ENCODE data around the gene HPS3. TPM values are rescaled to one million over a fixed set of nuclear protein-coding genes. Genes with fewer than 3 reads are reported as not detected.
A peak's percentile ranks its signal among the peaks of the same experiment; 100 is the strongest.
"Not testable (repeated sequence)": the region's sequence is repeated elsewhere in the genome, so short reads cannot be mapped to it uniquely, and the experiment has no call there.

HPS3 gene
- total and polyA plus RNA-seq, 12 donors = 3.7 to 12.8 (median 4.7) TPM

GRCh38 chr3:149216193-149216869, 86.9 kb downstream of the HPS3 start:
- Histone ChIP-seq H3K27me3 (no peaks in the 10 kb centered on the region), H3K27ac (peak overlapping the region in 2 of 10 donors; percentile 23 to 56), H3K9me3 (no peaks in the 10 kb centered on the region), H3K4me1 (peaks cover 0 to 16% (median 3%) of the 10 kb centered on the region in 9 donors), H3K36me3 (no peaks in the 10 kb centered on the region), H3K4me3 (no peak overlapping the region)
- peak in 3 of 8 donors; percentile 31 to 40 (median 38) for ATAC-seq
- 65 to 70% methylated on average over 4 of the region's 4 CpGs for WGBS, 2 donors
- no peak for DNase-seq
- no peak for TF ChIP-seq CTCF (IDR thresholded peaks at IDR 0.05)
- intact Hi-C loops (cut with DNase I) = no loop called here

GRCh38 chr3:149217347-149217746, 87.9 kb downstream of the HPS3 start:
- no peak for TF ChIP-seq CTCF (IDR thresholded peaks at IDR 0.05)
- no peaks in the 10 kb centered on the region for H3K36me3 ChIP-seq
- ATAC-seq (no peak), DNase-seq (no peak)
- no peak overlapping the region for H3K4me3 ChIP-seq
- no peaks in the 10 kb centered on the region for H3K9me3 ChIP-seq
- H3K27ac ChIP-seq = no peak overlapping the region
- peaks cover 0 to 16% (median 3%) of the 10 kb centered on the region in 9 donors for H3K4me1 ChIP-seq
- 92 to 95% methylated on average over 5 of the region's 5 CpGs for WGBS, 2 donors
- intact Hi-C loops (cut with DNase I) = no loop called here
- H3K27me3 ChIP-seq = no peaks in the 10 kb centered on the region

GRCh38 chr3:149219380-149220121, 90.1 kb downstream of the HPS3 start:
- H3K9me3 ChIP-seq; H3K4me3 ChIP-seq; H3K27ac ChIP-seq; H3K36me3 ChIP-seq; DNase-seq; ATAC-seq; intact Hi-C loops (cut with DNase I); H3K27me3 ChIP-seq: not testable (repeated sequence)
- WGBS, 2 donors = 95 to 96% methylated on average over 1 of the region's 1 CpG
- peaks cover 0 to 21% (median 3%) of the 10 kb centered on the region in 9 donors for H3K4me1 ChIP-seq

- H3K4me3 ChIP-seq = peak within 1 kb of the TSS in 4 of 10 donors; percentile 1 to 23 (median 12)
- no peak for TF ChIP-seq CTCF (IDR thresholded peaks at IDR 0.05)
- WGBS, 2 donors = 68 to 71% methylated on average over 3 of the region's 3 CpGs
Observed at GRCh38 chr3:149221783-149222517, 92.5 kb downstream of the HPS3 start, which contains the start of gene CP. CP (minus strand) TSS chr3:149221829; CDS start chr3:149221792, 37 bp downstream.

More at GRCh38 chr3:149221783-149222517, 92.5 kb downstream of the HPS3 start, which contains the start of gene CP:
- no peaks in the 10 kb centered on the region for H3K9me3 ChIP-seq
- H3K27ac ChIP-seq = peak within 1 kb of the TSS in 1 of 10 donors; percentile 38
- no peaks in the 10 kb centered on the region for H3K27me3 ChIP-seq
- no peak for DNase-seq
- H3K36me3 ChIP-seq = no peaks in the 10 kb centered on the region
- H3K4me1 ChIP-seq = peaks cover 0 to 22% (median 8%) of the 10 kb centered on the region in 9 donors
- intact Hi-C loops (cut with DNase I) = no loop called here
- no peak for ATAC-seq

Other genes starting within 250 kb of the HPS3 start
- gene GYG1, start 138.1 kb upstream of the HPS3 start, total RNA-seq = 100 to 1,000 TPM; 126 to 210 (median 157) TPM
- gene GYG1, start 138.1 kb upstream of the HPS3 start, polyA plus RNA-seq = 100 to 1,000 TPM in 1 of 2 donors, 10 to 100 TPM in 1; 56.5 to 156 TPM
- gene HLTF, start 43.1 kb upstream of the HPS3 start, total RNA-seq = 10 to 100 TPM; 19.1 to 38.6 (median 30.6) TPM
- gene HLTF, start 43.1 kb upstream of the HPS3 start, polyA plus RNA-seq = 1 to 10 TPM; 4.5 to 4.6 TPM
- gene CP, start 92.2 kb downstream of the HPS3 start, total RNA-seq = 10 to 100 TPM in 1 of 10 donors, 1 to 10 TPM in 9; 1.3 to 22.7 (median 3.5) TPM
- 1 to 10 TPM; 2.9 to 6.6 TPM for gene CP, start 92.2 kb downstream of the HPS3 start, polyA plus RNA-seq
- 10 to 100 TPM in 6 of 10 donors, 1 to 10 TPM in 4; 4.1 to 21.2 (median 10.3) TPM for gene TM4SF18, start 204.0 kb downstream of the HPS3 start, total RNA-seq
- gene TM4SF18, start 204.0 kb downstream of the HPS3 start, polyA plus RNA-seq = 1 to 10 TPM; 6.0 TPM
- 100 to 1,000 TPM in 5 of 10 donors, 10 to 100 TPM in 5; 63.6 to 142 (median 95.2) TPM for gene TM4SF1, start 248.0 kb downstream of the HPS3 start, total RNA-seq
- gene TM4SF1, start 248.0 kb downstream of the HPS3 start, polyA plus RNA-seq = 100 to 1,000 TPM; 131 to 132 TPM

Measured in heart right ventricle (tissue), 16 donors.